Astrocyte (in vitro differentiated cells and primary cell): ENCODE data around the gene NPC1L1. TPM values are rescaled to one million over a fixed set of nuclear protein-coding genes. Genes with fewer than 3 reads are reported as not detected.

Experiments
- DNase-seq: peaks from one replicate; pipeline ENCODE4 v3.0.0-alpha.2; 2010; ENCODE audit warnings: low read depth
- FAIRE-seq: peaks from 2 replicates; lab custom pipeline; 2011; peaks lifted over from hg19 to GRCh38; lab: Jason Lieb, UNC
- H2AFZ ChIP-seq: 2 replicates; pipeline ENCODE4 v1.6.0; 2012; ENCODE audit warnings: low read depth, low read length, inconsistent platforms
- H3K27ac ChIP-seq: 2 replicates; pipeline ENCODE4 v1.5.1; 2011; ENCODE audit warnings: low read depth, low read length, inconsistent platforms
- H3K27me3 ChIP-seq: 2 replicates; pipeline ENCODE4 v1.6.0; 2011; ENCODE audit warnings: low read length, inconsistent platforms; ENCODE audit not compliant: insufficient read depth
- H3K36me3 ChIP-seq: 2 replicates; pipeline ENCODE4 v1.5.1; 2011; ENCODE audit warnings: low read length, inconsistent platforms; ENCODE audit not compliant: insufficient read depth
- H3K4me1 ChIP-seq: 2 replicates; pipeline ENCODE4 v1.5.1; 2011; ENCODE audit warnings: low read length, inconsistent platforms; ENCODE audit not compliant: insufficient read depth
- H3K4me2 ChIP-seq: 2 replicates; pipeline ENCODE4 v1.6.0; 2012; ENCODE audit warnings: low read length, inconsistent platforms
- H3K4me3 ChIP-seq: 2 replicates; pipeline ENCODE4 v1.5.1; 2011; ENCODE audit warnings: low read depth, mild to moderate bottlenecking, low read length, inconsistent platforms; ENCODE audit not compliant: insufficient read depth
- H3K79me2 ChIP-seq: 2 replicates; pipeline ENCODE4 v1.6.0; 2012; ENCODE audit warnings: mild to moderate bottlenecking, low read length, inconsistent platforms; ENCODE audit not compliant: insufficient read depth
- H3K9ac ChIP-seq: 2 replicates; pipeline ENCODE4 v1.6.0; 2012; ENCODE audit warnings: mild to moderate bottlenecking, low read length, inconsistent platforms
- H3K9me3 ChIP-seq: 2 replicates; pipeline ENCODE4 v1.5.1; 2012; ENCODE audit warnings: low read depth, mild to moderate bottlenecking, low read length, inconsistent platforms; ENCODE audit not compliant: insufficient read depth
- H4K20me1 ChIP-seq: 2 replicates; pipeline ENCODE4 v1.6.0; 2012; ENCODE audit warnings: low read length, inconsistent platforms; ENCODE audit not compliant: insufficient read depth
- H3K27ac Mint-ChIP-seq: one replicate; pipeline ENCODE4 v1.8.0; 2021; ENCODE audit warnings: mild to moderate bottlenecking, mixed read lengths; ENCODE audit not compliant: unreplicated experiment
- H3K27me3 Mint-ChIP-seq: one replicate; pipeline ENCODE4 v1.8.0; 2021; ENCODE audit warnings: low read depth, mixed read lengths; ENCODE audit not compliant: unreplicated experiment
- H3K36me3 Mint-ChIP-seq: one replicate; pipeline ENCODE4 v1.8.0; 2021; ENCODE audit warnings: low read depth, mixed read lengths; ENCODE audit not compliant: unreplicated experiment
- H3K4me1 Mint-ChIP-seq: one replicate; pipeline ENCODE4 v1.8.0; 2021; ENCODE audit warnings: low read depth, mixed read lengths; ENCODE audit not compliant: unreplicated experiment
- H3K4me3 Mint-ChIP-seq: one replicate; pipeline ENCODE4 v1.8.0; 2021; ENCODE audit warnings: mild to moderate bottlenecking, moderate library complexity, mixed read lengths; ENCODE audit not compliant: unreplicated experiment
- H3K9me3 Mint-ChIP-seq: one replicate; pipeline ENCODE4 v1.8.0; 2021; ENCODE audit warnings: mild to moderate bottlenecking, mixed read lengths; ENCODE audit not compliant: unreplicated experiment
- CTCF ChIP-seq: IDR thresholded peaks from 2 replicates; pipeline ENCODE4 v1.5.1; 2011; ENCODE audit warnings: low read depth, mild to moderate bottlenecking, inconsistent platforms, low read length, moderate library complexity; ENCODE audit not compliant: insufficient read depth
- EZH2 ChIP-seq: IDR thresholded peaks from 2 replicates; pipeline ENCODE4 v1.6.1; 2012; ENCODE audit warnings: mild to moderate bottlenecking, low read length, inconsistent platforms; ENCODE audit not compliant: insufficient read depth
- total RNA-seq: library from RNA; stranded (reverse); gene quantifications from 2 replicates; pipeline ENCODE4 v1.2.1, GENCODE V29; 2021

NPC1L1 gene
- total RNA-seq, 1 donor from 2014 or later, result 0.07 TPM

- Histone ChIP-seq H3K79me2 (no peaks in the 10 kb centered on the region), H3K9ac (no peak overlapping the region), H3K4me1 (no peaks in the 10 kb centered on the region), H3K4me2 (no peak overlapping the region), H3K27ac (no peak overlapping the region), H3K9me3 (no peaks in the 10 kb centered on the region), H3K4me3 (no peak overlapping the region), H3K36me3 (no peaks in the 10 kb centered on the region), H2AFZ (no peak overlapping the region), H3K27me3 (no peaks in the 10 kb centered on the region), H4K20me1 (no peaks in the 10 kb centered on the region)
- FAIRE-seq (no peak), DNase-seq (no peak)
- peaks cover 8% of the 10 kb centered on the region for H3K27me3 Mint-ChIP-seq
- peaks cover 19% of the 10 kb centered on the region for H3K9me3 Mint-ChIP-seq
- H3K27ac Mint-ChIP-seq, result no peak overlapping the region
- H3K4me1 Mint-ChIP-seq, result no peaks in the 10 kb centered on the region
- no peak overlapping the region for H3K4me3 Mint-ChIP-seq
- TF ChIP-seq CTCF (no peak), EZH2 (no peak)
- peaks cover 3% of the 10 kb centered on the region for H3K36me3 Mint-ChIP-seq
Measured at GRCh38 chr7:44530990-44531389, 10.1 kb downstream of the NPC1L1 start.

- Histone ChIP-seq H4K20me1 (no peaks in the 10 kb centered on the region), H3K4me3 (no peak overlapping the region), H2AFZ (no peak overlapping the region), H3K79me2 (no peaks in the 10 kb centered on the region), H3K9me3 (no peaks in the 10 kb centered on the region), H3K27ac (no peak overlapping the region), H3K4me1 (no peaks in the 10 kb centered on the region), H3K4me2 (no peak overlapping the region), H3K36me3 (no peaks in the 10 kb centered on the region), H3K9ac (no peak overlapping the region), H3K27me3 (peaks cover 11% of the 10 kb centered on the region)
- Mint-ChIP-seq H3K27me3 (peaks cover 24% of the 10 kb centered on the region), H3K36me3 (no peaks in the 10 kb centered on the region), H3K4me1 (no peaks in the 10 kb centered on the region), H3K4me3 (no peak overlapping the region), H3K27ac (no peak overlapping the region), H3K9me3 (peaks cover 27% of the 10 kb centered on the region)
- TF ChIP-seq CTCF, result no peak
- TF ChIP-seq EZH2, result no peak
- FAIRE-seq (no peak), DNase-seq (no peak)
Measured at GRCh38 chr7:44524811-44525388, 16.2 kb downstream of the NPC1L1 start.

- H3K36me3 Mint-ChIP-seq, result no peaks in the 10 kb centered on the region
- Histone ChIP-seq H3K27me3 (peaks cover 17% of the 10 kb centered on the region), H3K36me3 (no peaks in the 10 kb centered on the region), H3K4me3 (no peak overlapping the region), H3K4me2 (no peak overlapping the region), H3K27ac (no peak overlapping the region), H3K9ac (no peak overlapping the region), H3K4me1 (no peaks in the 10 kb centered on the region), H3K79me2 (no peaks in the 10 kb centered on the region), H3K9me3 (no peaks in the 10 kb centered on the region), H2AFZ (no peak overlapping the region), H4K20me1 (no peaks in the 10 kb centered on the region)
- H3K4me1 Mint-ChIP-seq, result no peaks in the 10 kb centered on the region
- no peak overlapping the region for H3K4me3 Mint-ChIP-seq
- DNase-seq (no peak), FAIRE-seq (no peak)
- H3K27me3 Mint-ChIP-seq, result peaks cover 36% of the 10 kb centered on the region
- H3K27ac Mint-ChIP-seq, result no peak overlapping the region
- H3K9me3 Mint-ChIP-seq, result peaks cover 22% of the 10 kb centered on the region
- TF ChIP-seq CTCF, result no peak
- TF ChIP-seq EZH2, result no peak
Measured at GRCh38 chr7:44522315-44522714, 18.8 kb downstream of the NPC1L1 start.
